Astrocyte (in vitro differentiated cells and primary cell): ENCODE data around the gene RAB39B. TPM values are rescaled to one million over a fixed set of nuclear protein-coding genes. Genes with fewer than 3 reads are reported as not detected.

Source experiments
- DNase-seq: peaks from one replicate; pipeline ENCODE4 v3.0.0-alpha.2; 2010; ENCODE audit warnings: low read depth
- FAIRE-seq: peaks from 2 replicates; lab custom pipeline; 2011; peaks lifted over from hg19 to GRCh38; lab: Jason Lieb, UNC
- H2AFZ ChIP-seq: 2 replicates; pipeline ENCODE4 v1.6.0; 2012; ENCODE audit warnings: low read depth, low read length, inconsistent platforms
- H3K27ac ChIP-seq: 2 replicates; pipeline ENCODE4 v1.5.1; 2011; ENCODE audit warnings: low read depth, low read length, inconsistent platforms
- H3K27me3 ChIP-seq: 2 replicates; pipeline ENCODE4 v1.6.0; 2011; ENCODE audit warnings: low read length, inconsistent platforms; ENCODE audit not compliant: insufficient read depth
- H3K36me3 ChIP-seq: 2 replicates; pipeline ENCODE4 v1.5.1; 2011; ENCODE audit warnings: low read length, inconsistent platforms; ENCODE audit not compliant: insufficient read depth
- H3K4me1 ChIP-seq: 2 replicates; pipeline ENCODE4 v1.5.1; 2011; ENCODE audit warnings: low read length, inconsistent platforms; ENCODE audit not compliant: insufficient read depth
- H3K4me2 ChIP-seq: 2 replicates; pipeline ENCODE4 v1.6.0; 2012; ENCODE audit warnings: low read length, inconsistent platforms
- H3K4me3 ChIP-seq: 2 replicates; pipeline ENCODE4 v1.5.1; 2011; ENCODE audit warnings: low read depth, mild to moderate bottlenecking, low read length, inconsistent platforms; ENCODE audit not compliant: insufficient read depth
- H3K79me2 ChIP-seq: 2 replicates; pipeline ENCODE4 v1.6.0; 2012; ENCODE audit warnings: mild to moderate bottlenecking, low read length, inconsistent platforms; ENCODE audit not compliant: insufficient read depth
- H3K9ac ChIP-seq: 2 replicates; pipeline ENCODE4 v1.6.0; 2012; ENCODE audit warnings: mild to moderate bottlenecking, low read length, inconsistent platforms
- H3K9me3 ChIP-seq: 2 replicates; pipeline ENCODE4 v1.5.1; 2012; ENCODE audit warnings: low read depth, mild to moderate bottlenecking, low read length, inconsistent platforms; ENCODE audit not compliant: insufficient read depth
- H4K20me1 ChIP-seq: 2 replicates; pipeline ENCODE4 v1.6.0; 2012; ENCODE audit warnings: low read length, inconsistent platforms; ENCODE audit not compliant: insufficient read depth
- H3K27ac Mint-ChIP-seq: one replicate; pipeline ENCODE4 v1.8.0; 2021; ENCODE audit warnings: mild to moderate bottlenecking, mixed read lengths; ENCODE audit not compliant: unreplicated experiment
- H3K27me3 Mint-ChIP-seq: one replicate; pipeline ENCODE4 v1.8.0; 2021; ENCODE audit warnings: low read depth, mixed read lengths; ENCODE audit not compliant: unreplicated experiment
- H3K36me3 Mint-ChIP-seq: one replicate; pipeline ENCODE4 v1.8.0; 2021; ENCODE audit warnings: low read depth, mixed read lengths; ENCODE audit not compliant: unreplicated experiment
- H3K4me1 Mint-ChIP-seq: one replicate; pipeline ENCODE4 v1.8.0; 2021; ENCODE audit warnings: low read depth, mixed read lengths; ENCODE audit not compliant: unreplicated experiment
- H3K4me3 Mint-ChIP-seq: one replicate; pipeline ENCODE4 v1.8.0; 2021; ENCODE audit warnings: mild to moderate bottlenecking, moderate library complexity, mixed read lengths; ENCODE audit not compliant: unreplicated experiment
- H3K9me3 Mint-ChIP-seq: one replicate; pipeline ENCODE4 v1.8.0; 2021; ENCODE audit warnings: mild to moderate bottlenecking, mixed read lengths; ENCODE audit not compliant: unreplicated experiment
- CTCF ChIP-seq: IDR thresholded peaks from 2 replicates; pipeline ENCODE4 v1.5.1; 2011; ENCODE audit warnings: low read depth, mild to moderate bottlenecking, inconsistent platforms, low read length, moderate library complexity; ENCODE audit not compliant: insufficient read depth
- EZH2 ChIP-seq: IDR thresholded peaks from 2 replicates; pipeline ENCODE4 v1.6.1; 2012; ENCODE audit warnings: mild to moderate bottlenecking, low read length, inconsistent platforms; ENCODE audit not compliant: insufficient read depth
- total RNA-seq: library from RNA; stranded (reverse); gene quantifications from 2 replicates; pipeline ENCODE4 v1.2.1, GENCODE V29; 2021

Gene RAB39B
- total RNA-seq, 1 donor from 2014 or later = 1.5 TPM

GRCh38 chrX:155266439-155266838 is 2.1 kb upstream of the RAB39B start:
- H3K9me3 ChIP-seq = no peaks in the 10 kb centered on the region
- no peaks in the 10 kb centered on the region for H3K9me3 Mint-ChIP-seq
- H3K4me1 Mint-ChIP-seq = no peaks in the 10 kb centered on the region
- no peak overlapping the region for H3K4me2 ChIP-seq
- TF ChIP-seq CTCF (no peak), EZH2 (no peak)
- H3K27me3 ChIP-seq = no peaks in the 10 kb centered on the region
- H3K4me1 ChIP-seq = no peaks in the 10 kb centered on the region
- no peaks in the 10 kb centered on the region for H3K79me2 ChIP-seq
- H3K9ac ChIP-seq = no peak overlapping the region
- peak; percentile 76 for FAIRE-seq
- H3K27me3 Mint-ChIP-seq = no peaks in the 10 kb centered on the region
- H3K4me3 Mint-ChIP-seq = no peak overlapping the region
- no peak overlapping the region for H3K4me3 ChIP-seq
- no peaks in the 10 kb centered on the region for H3K36me3 ChIP-seq
- no peak overlapping the region for H2AFZ ChIP-seq
- no peak overlapping the region for H3K27ac Mint-ChIP-seq
- H3K27ac ChIP-seq = no peak overlapping the region
- DNase-seq = no peak
- H3K36me3 Mint-ChIP-seq = no peaks in the 10 kb centered on the region
- no peaks in the 10 kb centered on the region for H4K20me1 ChIP-seq

- Histone ChIP-seq H3K9me3 (no peaks in the 10 kb centered on the region), H3K4me2 (no peak overlapping the region), H3K36me3 (no peaks in the 10 kb centered on the region), H3K79me2 (no peaks in the 10 kb centered on the region), H3K27ac (no peak overlapping the region), H2AFZ (no peak overlapping the region), H3K27me3 (no peaks in the 10 kb centered on the region), H3K4me3 (no peak overlapping the region), H3K9ac (no peak overlapping the region), H4K20me1 (no peaks in the 10 kb centered on the region), H3K4me1 (no peaks in the 10 kb centered on the region)
- no peak overlapping the region for H3K27ac Mint-ChIP-seq
- H3K27me3 Mint-ChIP-seq = no peaks in the 10 kb centered on the region
- no peak for TF ChIP-seq EZH2
- TF ChIP-seq CTCF = no peak
- H3K9me3 Mint-ChIP-seq = no peaks in the 10 kb centered on the region
- no peaks in the 10 kb centered on the region for H3K36me3 Mint-ChIP-seq
- no peaks in the 10 kb centered on the region for H3K4me1 Mint-ChIP-seq
- DNase-seq (no peak), FAIRE-seq (peak; percentile 58)
- H3K4me3 Mint-ChIP-seq = peak overlapping the region; percentile 82
Measured at GRCh38 chrX:155262970-155263754, 1.1 kb downstream of the RAB39B start.

GRCh38 chrX:155259752-155260151 is 4.5 kb downstream of the RAB39B start:
- Mint-ChIP-seq H3K9me3 (no peaks in the 10 kb centered on the region), H3K27ac (no peak overlapping the region), H3K4me3 (no peak overlapping the region), H3K4me1 (no peaks in the 10 kb centered on the region), H3K36me3 (no peaks in the 10 kb centered on the region), H3K27me3 (peaks cover 2% of the 10 kb centered on the region)
- H3K79me2 ChIP-seq = no peaks in the 10 kb centered on the region
- H3K27ac ChIP-seq = no peak overlapping the region
- no peak for TF ChIP-seq CTCF
- TF ChIP-seq EZH2 = no peak
- DNase-seq (no peak), FAIRE-seq (peak; percentile 34)
- no peaks in the 10 kb centered on the region for H3K27me3 ChIP-seq
- no peaks in the 10 kb centered on the region for H4K20me1 ChIP-seq
- H3K4me2 ChIP-seq = no peak overlapping the region
- H3K9ac ChIP-seq = no peak overlapping the region
- no peak overlapping the region for H2AFZ ChIP-seq
- H3K4me1 ChIP-seq = no peaks in the 10 kb centered on the region
- no peak overlapping the region for H3K4me3 ChIP-seq
- no peaks in the 10 kb centered on the region for H3K36me3 ChIP-seq
- H3K9me3 ChIP-seq = no peaks in the 10 kb centered on the region
